PFSK-1 (cell line): ENCODE results near the gene RPS6KA2.

ENCODE experiments used
- FOXP2 ChIP-seq: optimal IDR thresholded peaks from 2 replicates; pipeline ENCODE3; 2011; ENCODE audit warnings: borderline replicate concordance, control low read depth, inconsistent platforms; ENCODE audit not compliant: insufficient read depth; ENCODE audit errors: extremely low read length, extremely low read depth
- POLR2AphosphoS5 ChIP-seq: IDR thresholded peaks from 2 replicates; pipeline ENCODE4 v1.6.1; 2012; ENCODE audit warnings: low read depth, mild to moderate bottlenecking, control low read depth, low read length, moderate library complexity
- SIN3A ChIP-seq: IDR thresholded peaks from 2 replicates; pipeline ENCODE4 v1.6.1; 2012; ENCODE audit warnings: mild to moderate bottlenecking, low read length, moderate library complexity, borderline replicate concordance; ENCODE audit not compliant: insufficient read depth
- TAF1 ChIP-seq: IDR thresholded peaks from 2 replicates; pipeline ENCODE4 v1.6.1; 2012; ENCODE audit warnings: low read length, control low read depth, borderline replicate concordance; ENCODE audit not compliant: insufficient read depth
- TF ChIP-seq, protein P1 (sequence below), 2 experiments: IDR thresholded peaks; 2 replicates each; pipeline versions ENCODE4 v1.6.1 to v1.8.0; 2011 to 2012; ENCODE audit warnings: low read depth in 2 of 2, low read length in 2 of 2, control low read depth in 1 of 2, inconsistent platforms in 1 of 2, mild to moderate bottlenecking in 1 of 2, moderate library complexity in 1 of 2; ENCODE audit not compliant: insufficient read depth in 1 of 2

RPS6KA2 gene

DNA sequence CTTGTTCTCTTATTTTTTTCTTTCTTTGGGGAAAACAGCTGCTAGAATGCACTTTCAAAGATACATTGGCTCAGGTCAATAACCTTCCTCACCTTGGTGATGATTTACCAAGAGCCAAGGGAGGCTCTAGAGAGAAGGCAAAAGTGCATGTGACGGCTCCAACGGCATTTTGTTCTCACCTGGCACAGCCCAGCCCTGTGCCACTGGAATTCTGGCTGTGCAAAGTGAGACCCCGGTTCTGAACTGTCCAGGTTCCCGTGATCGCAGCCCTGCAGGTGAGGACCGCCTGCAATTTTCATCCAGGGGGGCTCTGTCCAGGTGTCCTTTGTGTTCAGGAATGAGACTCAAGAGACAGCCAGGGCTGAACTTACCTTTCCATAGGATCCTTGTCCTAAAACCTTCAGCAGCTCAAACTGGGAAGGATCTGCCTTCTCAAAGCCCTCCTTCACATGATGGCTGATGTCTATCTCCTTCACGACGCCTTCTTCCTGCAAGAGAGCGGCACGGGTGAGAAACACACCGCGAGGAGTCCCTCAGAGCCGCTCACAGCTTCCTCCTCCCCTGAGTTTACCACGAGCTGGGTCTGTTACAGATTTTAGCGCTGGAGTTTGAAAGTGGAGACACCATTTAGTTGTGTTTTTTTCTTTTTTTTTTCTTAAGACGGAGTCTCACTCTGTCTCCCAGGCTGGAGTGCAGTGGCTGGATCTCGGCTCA, 88.6 kb downstream of the RPS6KA2 start:
- TF ChIP-seq FOXP2, result no peak
- no peak for TF ChIP-seq POLR2AphosphoS5
- TF ChIP-seq TAF1, result no peak
- TF ChIP-seq SIN3A, result no peak
- TF ChIP-seq, protein P1, sequence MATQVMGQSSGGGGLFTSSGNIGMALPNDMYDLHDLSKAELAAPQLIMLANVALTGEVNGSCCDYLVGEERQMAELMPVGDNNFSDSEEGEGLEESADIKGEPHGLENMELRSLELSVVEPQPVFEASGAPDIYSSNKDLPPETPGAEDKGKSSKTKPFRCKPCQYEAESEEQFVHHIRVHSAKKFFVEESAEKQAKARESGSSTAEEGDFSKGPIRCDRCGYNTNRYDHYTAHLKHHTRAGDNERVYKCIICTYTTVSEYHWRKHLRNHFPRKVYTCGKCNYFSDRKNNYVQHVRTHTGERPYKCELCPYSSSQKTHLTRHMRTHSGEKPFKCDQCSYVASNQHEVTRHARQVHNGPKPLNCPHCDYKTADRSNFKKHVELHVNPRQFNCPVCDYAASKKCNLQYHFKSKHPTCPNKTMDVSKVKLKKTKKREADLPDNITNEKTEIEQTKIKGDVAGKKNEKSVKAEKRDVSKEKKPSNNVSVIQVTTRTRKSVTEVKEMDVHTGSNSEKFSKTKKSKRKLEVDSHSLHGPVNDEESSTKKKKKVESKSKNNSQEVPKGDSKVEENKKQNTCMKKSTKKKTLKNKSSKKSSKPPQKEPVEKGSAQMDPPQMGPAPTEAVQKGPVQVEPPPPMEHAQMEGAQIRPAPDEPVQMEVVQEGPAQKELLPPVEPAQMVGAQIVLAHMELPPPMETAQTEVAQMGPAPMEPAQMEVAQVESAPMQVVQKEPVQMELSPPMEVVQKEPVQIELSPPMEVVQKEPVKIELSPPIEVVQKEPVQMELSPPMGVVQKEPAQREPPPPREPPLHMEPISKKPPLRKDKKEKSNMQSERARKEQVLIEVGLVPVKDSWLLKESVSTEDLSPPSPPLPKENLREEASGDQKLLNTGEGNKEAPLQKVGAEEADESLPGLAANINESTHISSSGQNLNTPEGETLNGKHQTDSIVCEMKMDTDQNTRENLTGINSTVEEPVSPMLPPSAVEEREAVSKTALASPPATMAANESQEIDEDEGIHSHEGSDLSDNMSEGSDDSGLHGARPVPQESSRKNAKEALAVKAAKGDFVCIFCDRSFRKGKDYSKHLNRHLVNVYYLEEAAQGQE (IDR thresholded peaks at IDR 0.05; ENCODE audit: insufficient read depth in 1 of 2, low read depth in 2 of 2, low read length in 2 of 2), result no peak

- TF ChIP-seq SIN3A (no peak), FOXP2 (no peak), POLR2AphosphoS5 (no peak), TAF1 (no peak)
- TF ChIP-seq, protein P1 (IDR thresholded peaks at IDR 0.05; ENCODE audit: insufficient read depth in 1 of 2, low read depth in 2 of 2, low read length in 2 of 2), result no peak
These were observed 92.2 kb downstream of the RPS6KA2 start for GRCh38 chr6:166534658-166535406.

- TF ChIP-seq SIN3A (no peak), POLR2AphosphoS5 (no peak), FOXP2 (no peak), TAF1 (no peak)
- TF ChIP-seq, protein P1 (IDR thresholded peaks at IDR 0.05; ENCODE audit: insufficient read depth in 1 of 2, low read depth in 2 of 2, low read length in 2 of 2), result no peak
These were observed 93.7 kb downstream of the RPS6KA2 start for GRCh38 chr6:166533205-166533824.

- no peak for TF ChIP-seq POLR2AphosphoS5
- no peak for TF ChIP-seq SIN3A
- TF ChIP-seq, protein P1 (IDR thresholded peaks at IDR 0.05; ENCODE audit: insufficient read depth in 1 of 2, low read depth in 2 of 2, low read length in 2 of 2), result no peak
- TF ChIP-seq TAF1, result no peak
These were observed 94.7 kb downstream of the RPS6KA2 start for GRCh38 chr6:166532302-166532701.
